Karpas-422 (cell line): ENCODE measurements around the gene RMND1. TPM values are rescaled to one million over a fixed set of nuclear protein-coding genes. Genes with fewer than 3 reads are reported as not detected.
A peak's percentile ranks its signal among the peaks of the same experiment; 100 is the strongest.
"Not testable (repeated sequence)": the region's sequence is repeated elsewhere in the genome, so short reads cannot be mapped to it uniquely, and the experiment has no call there.

Experiments
- DNase-seq: peaks from one replicate; pipeline ENCODE4 v3.0.0-alpha.2; 2015
- H2AFZ ChIP-seq: fragments of 200-600 bp; sonication (generic); 2 replicates; pipeline ENCODE4 v1.6.1; 2014; ENCODE audit warnings: antibody characterized with exemption, low read length, mixed read lengths
- H3K27ac ChIP-seq: fragments of 200-600 bp; sonication (generic); 2 replicates; pipeline ENCODE4 v1.5.1; 2014; ENCODE audit warnings: mild to moderate bottlenecking, low read length, moderate library complexity
- H3K27me3 ChIP-seq: fragments of 200-600 bp; sonication (generic); 2 replicates; pipeline ENCODE4 v1.6.1; 2014; ENCODE audit warnings: low read length, mixed read lengths
- H3K36me3 ChIP-seq: fragments of 200-600 bp; sonication (generic); 2 replicates; pipeline ENCODE4 v1.6.1; 2014; ENCODE audit warnings: low read length, mixed read lengths; ENCODE audit not compliant: insufficient read depth
- H3K4me1 ChIP-seq: fragments of 200-600 bp; sonication (generic); 2 replicates; pipeline ENCODE4 v1.6.1; 2014; ENCODE audit warnings: mild to moderate bottlenecking, low read length, mixed read lengths
- H3K4me2 ChIP-seq: fragments of 200-600 bp; sonication (generic); 2 replicates; pipeline ENCODE4 v1.6.1; 2014; ENCODE audit warnings: low read length, low read depth, mild to moderate bottlenecking; ENCODE audit not compliant: poor library complexity, severe bottlenecking
- H3K4me3 ChIP-seq: fragments of 200-600 bp; sonication (generic); 2 replicates; pipeline ENCODE4 v1.5.1; 2014; ENCODE audit warnings: mild to moderate bottlenecking, antibody characterized with exemption, low read length, mixed read lengths
- H3K79me2 ChIP-seq: fragments of 200-600 bp; sonication (generic); 2 replicates; pipeline ENCODE4 v1.6.1; 2014; ENCODE audit warnings: mild to moderate bottlenecking, low read length, mixed read lengths
- H3K9ac ChIP-seq: fragments of 200-600 bp; sonication (generic); 2 replicates; pipeline ENCODE4 v1.6.0; 2014; ENCODE audit warnings: low read length
- H3K9me2 ChIP-seq: fragments of 200-600 bp; sonication (generic), shearing (Covaris generic); replicated peaks from 2 replicates; pipeline ENCODE4 v1.6.0; 2014; ENCODE audit warnings: mild to moderate bottlenecking, low read length, moderate library complexity; ENCODE audit not compliant: insufficient read depth
- H3K9me3 ChIP-seq: fragments of 300-700, 200-600 bp; sonication (generic); 2 replicates; pipeline ENCODE4 v1.6.1; 2014; ENCODE audit warnings: low read length, mixed read lengths
- H4K20me1 ChIP-seq: fragments of 200-600 bp; sonication (generic); 2 replicates; pipeline ENCODE4 v1.6.1; 2014; ENCODE audit warnings: mild to moderate bottlenecking, antibody characterized with exemption, low read length, low read depth; ENCODE audit not compliant: insufficient read depth
- total RNA-seq: library from RNA; depleted of rRNA; stranded (reverse); fragments of >200 nt; shearing (Covaris generic); gene quantifications from 2 replicates; pipeline ENCODE4 v1.2.3, GENCODE V29; 2014; ENCODE audit warnings: low replicate concordance

Gene RMND1
- total RNA-seq, 1 experiment from 2014 or later = 25.3 TPM

GRCh38 chr6:151385177-151385576, 66.7 kb downstream of the RMND1 start:
- H3K4me2 ChIP-seq = no peak overlapping the region
- H3K4me1 ChIP-seq = peaks cover 30% of the 10 kb centered on the region
- no peak overlapping the region for H3K4me3 ChIP-seq
- no peak overlapping the region for H2AFZ ChIP-seq
- no peaks in the 10 kb centered on the region for H3K9me3 ChIP-seq
- H3K9ac ChIP-seq = no peak overlapping the region
- H3K27ac ChIP-seq = no peak overlapping the region
- peaks cover 25% of the 10 kb centered on the region; the same call in 1 of the 2 replicates for H3K36me3 ChIP-seq
- H4K20me1 ChIP-seq = peaks cover 48% of the 10 kb centered on the region
- H3K27me3 ChIP-seq = no peaks in the 10 kb centered on the region
- peaks cover 78% of the 10 kb centered on the region for H3K79me2 ChIP-seq
- no peak for DNase-seq
- H3K9me2 ChIP-seq = no peaks in the 10 kb centered on the region

GRCh38 chr6:151384151-151384550, 67.8 kb downstream of the RMND1 start:
- no peak overlapping the region for H3K4me2 ChIP-seq
- H3K9me2 ChIP-seq = no peaks in the 10 kb centered on the region
- no peaks in the 10 kb centered on the region for H3K9me3 ChIP-seq
- H3K36me3 ChIP-seq = peaks cover 25% of the 10 kb centered on the region; the same call in 1 of the 2 replicates
- DNase-seq = no peak
- no peak overlapping the region for H3K4me3 ChIP-seq
- peaks cover 36% of the 10 kb centered on the region for H3K4me1 ChIP-seq
- H3K9ac ChIP-seq = no peak overlapping the region
- H3K27ac ChIP-seq = no peak overlapping the region
- H4K20me1 ChIP-seq = peaks cover 53% of the 10 kb centered on the region
- H3K27me3 ChIP-seq = no peaks in the 10 kb centered on the region
- H2AFZ ChIP-seq = no peak overlapping the region
- peaks cover 80% of the 10 kb centered on the region for H3K79me2 ChIP-seq

GRCh38 chr6:151382631-151383030, 69.3 kb downstream of the RMND1 start:
- not testable (repeated sequence) for H3K4me3 ChIP-seq, DNase-seq, H3K9me3 ChIP-seq, H3K9ac ChIP-seq, H3K9me2 ChIP-seq, H3K27me3 ChIP-seq, H2AFZ ChIP-seq, H3K4me2 ChIP-seq, H3K27ac ChIP-seq
- Histone ChIP-seq H3K36me3 (peaks cover 19% of the 10 kb centered on the region; the same call in 1 of the 2 replicates), H3K4me1 (peaks cover 39% of the 10 kb centered on the region), H3K79me2 (peaks cover 80% of the 10 kb centered on the region), H4K20me1 (peaks cover 55% of the 10 kb centered on the region)

GRCh38 chr6:151381722-151382121, 70.2 kb downstream of the RMND1 start:
- Histone ChIP-seq H3K4me1 (peaks cover 48% of the 10 kb centered on the region), H3K4me2 (no peak overlapping the region), H3K9ac (no peak overlapping the region)

GRCh38 chr6:151380848-151381205, 71.1 kb downstream of the RMND1 start:
- no peaks in the 10 kb centered on the region for H3K9me3 ChIP-seq
- H3K4me1 ChIP-seq = peaks cover 57% of the 10 kb centered on the region
- H4K20me1 ChIP-seq = peaks cover 46% of the 10 kb centered on the region
- H3K36me3 ChIP-seq = peaks cover 9% of the 10 kb centered on the region; the same call in 1 of the 2 replicates
- peak overlapping the region; percentile 15; the same call in 1 of the 2 replicates for H3K27ac ChIP-seq
- no peak overlapping the region for H3K4me3 ChIP-seq
- no peaks in the 10 kb centered on the region for H3K9me2 ChIP-seq
- no peak overlapping the region for H2AFZ ChIP-seq
- H3K27me3 ChIP-seq = no peaks in the 10 kb centered on the region
- H3K4me2 ChIP-seq = peak overlapping the region; percentile 28
- H3K79me2 ChIP-seq = peaks cover 78% of the 10 kb centered on the region
- H3K9ac ChIP-seq = peak overlapping the region; percentile 31; the same call in 1 of the 2 replicates
- no peak for DNase-seq

More at GRCh38 chr6:151381722-151382121, 70.2 kb downstream of the RMND1 start:
- Histone ChIP-seq H3K36me3 (peaks cover 11% of the 10 kb centered on the region; the same call in 1 of the 2 replicates), H4K20me1 (peaks cover 49% of the 10 kb centered on the region), H3K27ac (no peak overlapping the region), H3K4me3 (no peak overlapping the region), H3K9me3 (no peaks in the 10 kb centered on the region), H2AFZ (no peak overlapping the region), H3K79me2 (peaks cover 78% of the 10 kb centered on the region), H3K9me2 (no peaks in the 10 kb centered on the region), H3K27me3 (no peaks in the 10 kb centered on the region)
- no peak for DNase-seq

- H3K9me2 ChIP-seq = no peaks in the 10 kb centered on the region
Observed at GRCh38 chr6:151379933-151380847, 71.7 kb downstream of the RMND1 start.

GRCh38 chr6:151377095-151377494, 74.8 kb downstream of the RMND1 start:
- H3K36me3 ChIP-seq = peaks cover 9% of the 10 kb centered on the region; the same call in 1 of the 2 replicates
- no peak for DNase-seq
- no peak overlapping the region for H3K4me3 ChIP-seq
- peak overlapping the region; percentile 67 for H3K4me2 ChIP-seq
- H3K9me2 ChIP-seq = no peaks in the 10 kb centered on the region
- no peak overlapping the region for H2AFZ ChIP-seq
- no peaks in the 10 kb centered on the region for H3K27me3 ChIP-seq
- peaks cover 48% of the 10 kb centered on the region for H4K20me1 ChIP-seq
- peaks cover 84% of the 10 kb centered on the region for H3K79me2 ChIP-seq
- H3K9me3 ChIP-seq = no peaks in the 10 kb centered on the region
- no peak overlapping the region for H3K9ac ChIP-seq
- H3K4me1 ChIP-seq = peaks cover 73% of the 10 kb centered on the region
- H3K27ac ChIP-seq = peak overlapping the region; percentile 68

More at GRCh38 chr6:151379933-151380847, 71.7 kb downstream of the RMND1 start:
- Histone ChIP-seq H3K79me2 (peaks cover 79% of the 10 kb centered on the region), H3K27ac (peak overlapping the region; percentile 15; the same call in 1 of the 2 replicates), H3K27me3 (no peaks in the 10 kb centered on the region), H3K9me3 (no peaks in the 10 kb centered on the region), H4K20me1 (peaks cover 49% of the 10 kb centered on the region), H3K36me3 (peaks cover 7% of the 10 kb centered on the region; the same call in 1 of the 2 replicates), H3K9ac (peak overlapping the region; percentile 31; the same call in 1 of the 2 replicates), H2AFZ (no peak overlapping the region), H3K4me2 (peak overlapping the region; percentile 28), H3K4me3 (no peak overlapping the region), H3K4me1 (peaks cover 63% of the 10 kb centered on the region)
- DNase-seq = no peak

- H3K4me2 ChIP-seq = peak overlapping the region; percentile 67
Observed at GRCh38 chr6:151376440-151376839, 75.5 kb downstream of the RMND1 start.

More at GRCh38 chr6:151376440-151376839, 75.5 kb downstream of the RMND1 start:
- Histone ChIP-seq H3K36me3 (peaks cover 16% of the 10 kb centered on the region; the same call in 1 of the 2 replicates), H3K27ac (peak overlapping the region; percentile 68), H3K4me3 (peak overlapping the region; percentile 31), H4K20me1 (peaks cover 45% of the 10 kb centered on the region), H3K9ac (0 out of 2 replicates have a peak overlapping the region, but pooled peaks have one; percentile 0), H3K79me2 (peaks cover 85% of the 10 kb centered on the region), H2AFZ (no peak overlapping the region), H3K27me3 (no peaks in the 10 kb centered on the region), H3K9me2 (no peaks in the 10 kb centered on the region), H3K9me3 (no peaks in the 10 kb centered on the region), H3K4me1 (peaks cover 68% of the 10 kb centered on the region)
- peak; percentile 81 for DNase-seq
